GM12892 (cell line): ENCODE measurements around the gene ULK1.

ENCODE experiments used
- POLR2A ChIP-seq: IDR thresholded peaks from 2 replicates; pipeline ENCODE4 v1.6.1; 2011; ENCODE audit warnings: low read depth, low read length, control low read depth
- POLR2AphosphoS5 ChIP-seq: IDR thresholded peaks from 2 replicates; pipeline ENCODE4 v1.6.1; 2011; ENCODE audit warnings: low read depth, low read length, control low read depth
- TAF1 ChIP-seq: IDR thresholded peaks from 2 replicates; pipeline ENCODE4 v1.6.1; 2011; ENCODE audit warnings: low read depth, mild to moderate bottlenecking, control low read depth, low read length, borderline replicate concordance

DNA sequence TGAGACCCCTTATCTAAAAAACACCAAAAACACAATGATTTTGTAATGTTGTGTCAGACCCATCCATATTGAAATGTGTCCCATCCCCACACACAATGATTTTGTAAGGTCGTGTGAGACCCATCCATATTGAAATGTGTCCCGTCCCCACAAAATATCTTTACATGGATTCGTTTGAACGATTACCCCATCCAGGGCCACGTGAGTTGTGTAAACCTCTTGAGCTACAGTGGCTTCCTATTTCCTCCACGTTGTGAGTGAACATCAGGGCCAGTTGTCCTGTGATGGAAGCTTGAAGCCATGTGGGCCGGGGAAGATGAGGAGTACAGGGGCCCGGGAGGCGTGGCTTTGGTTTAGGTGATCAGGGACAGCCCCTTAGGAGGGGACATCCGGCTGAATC lies 27.0 kb upstream of the ULK1 start:
- TF ChIP-seq POLR2A (no peak), TAF1 (no peak), POLR2AphosphoS5 (no peak)
